GM12801 (cell line): Measurements from ENCODE around the gene MRPL50.

Experiments
- TF ChIP-seq, protein P1 (sequence below): IDR thresholded peaks from one replicate; pipeline ENCODE4 v1.5.1; 2011; ENCODE audit warnings: control low read depth; ENCODE audit not compliant: insufficient read length; ENCODE audit errors: extremely low read depth

The MRPL50 gene

GRCh38 chr9:101353683-101354082, 44.7 kb downstream of the MRPL50 start:
- TF ChIP-seq, protein P1, sequence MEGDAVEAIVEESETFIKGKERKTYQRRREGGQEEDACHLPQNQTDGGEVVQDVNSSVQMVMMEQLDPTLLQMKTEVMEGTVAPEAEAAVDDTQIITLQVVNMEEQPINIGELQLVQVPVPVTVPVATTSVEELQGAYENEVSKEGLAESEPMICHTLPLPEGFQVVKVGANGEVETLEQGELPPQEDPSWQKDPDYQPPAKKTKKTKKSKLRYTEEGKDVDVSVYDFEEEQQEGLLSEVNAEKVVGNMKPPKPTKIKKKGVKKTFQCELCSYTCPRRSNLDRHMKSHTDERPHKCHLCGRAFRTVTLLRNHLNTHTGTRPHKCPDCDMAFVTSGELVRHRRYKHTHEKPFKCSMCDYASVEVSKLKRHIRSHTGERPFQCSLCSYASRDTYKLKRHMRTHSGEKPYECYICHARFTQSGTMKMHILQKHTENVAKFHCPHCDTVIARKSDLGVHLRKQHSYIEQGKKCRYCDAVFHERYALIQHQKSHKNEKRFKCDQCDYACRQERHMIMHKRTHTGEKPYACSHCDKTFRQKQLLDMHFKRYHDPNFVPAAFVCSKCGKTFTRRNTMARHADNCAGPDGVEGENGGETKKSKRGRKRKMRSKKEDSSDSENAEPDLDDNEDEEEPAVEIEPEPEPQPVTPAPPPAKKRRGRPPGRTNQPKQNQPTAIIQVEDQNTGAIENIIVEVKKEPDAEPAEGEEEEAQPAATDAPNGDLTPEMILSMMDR, result no peak

GRCh38 chr9:101352892-101353463, 45.4 kb downstream of the MRPL50 start:
- TF ChIP-seq, protein P1, result no peak

DNA sequence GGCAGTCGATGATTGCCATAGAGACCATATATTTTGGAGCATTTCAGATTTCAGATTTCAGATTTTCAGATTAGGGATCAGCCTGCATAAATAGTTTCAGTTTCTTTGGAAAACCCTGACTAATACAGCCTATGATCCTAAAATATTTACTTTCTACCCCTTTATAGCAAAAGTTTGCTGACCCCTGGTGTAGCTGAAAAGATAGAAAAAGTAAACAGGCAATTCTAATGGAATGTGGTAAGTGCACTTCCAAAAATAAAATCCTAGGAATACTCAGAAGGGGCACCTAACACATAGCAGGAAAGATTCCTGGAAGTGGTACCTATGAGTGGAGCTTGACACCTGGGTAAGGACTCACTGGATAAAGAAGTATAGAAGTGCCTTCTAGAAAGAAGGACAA, 48.1 kb downstream of the MRPL50 start:
- TF ChIP-seq, protein P1, result no peak

- TF ChIP-seq, protein P1, result no peak
These were observed 55.8 kb downstream of the MRPL50 start for GRCh38 chr9:101342595-101342994.

DNA sequence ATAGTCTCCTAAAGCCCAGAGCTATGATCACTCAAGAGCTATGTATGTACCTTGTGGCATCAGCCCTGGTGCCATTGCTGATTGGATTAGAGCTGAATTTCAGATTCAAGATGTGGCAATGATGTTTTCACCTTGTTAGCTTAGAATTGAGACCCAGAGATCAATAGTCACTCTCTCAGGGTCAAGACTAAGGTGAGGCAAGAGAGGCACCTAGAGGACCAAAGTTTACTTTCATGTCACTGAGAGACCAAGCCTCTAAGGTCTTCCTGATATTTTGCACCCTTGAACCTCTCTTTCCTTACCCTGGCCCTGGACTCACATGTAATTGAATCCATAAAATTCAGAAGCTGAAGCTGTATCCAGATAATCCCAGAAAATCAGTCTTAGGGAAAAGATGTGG, 56.5 kb downstream of the MRPL50 start:
- TF ChIP-seq, protein P1, result no peak
